HG03196 (cell line): ENCODE results near the gene IL4I1.

Experiments
- ATAC-seq: cut with Tn5 transposase; IDR thresholded peaks from one replicate; pipeline ENCODE4 v1.9.1; 2021; ENCODE audit not compliant: unreplicated experiment

Gene IL4I1

DNA sequence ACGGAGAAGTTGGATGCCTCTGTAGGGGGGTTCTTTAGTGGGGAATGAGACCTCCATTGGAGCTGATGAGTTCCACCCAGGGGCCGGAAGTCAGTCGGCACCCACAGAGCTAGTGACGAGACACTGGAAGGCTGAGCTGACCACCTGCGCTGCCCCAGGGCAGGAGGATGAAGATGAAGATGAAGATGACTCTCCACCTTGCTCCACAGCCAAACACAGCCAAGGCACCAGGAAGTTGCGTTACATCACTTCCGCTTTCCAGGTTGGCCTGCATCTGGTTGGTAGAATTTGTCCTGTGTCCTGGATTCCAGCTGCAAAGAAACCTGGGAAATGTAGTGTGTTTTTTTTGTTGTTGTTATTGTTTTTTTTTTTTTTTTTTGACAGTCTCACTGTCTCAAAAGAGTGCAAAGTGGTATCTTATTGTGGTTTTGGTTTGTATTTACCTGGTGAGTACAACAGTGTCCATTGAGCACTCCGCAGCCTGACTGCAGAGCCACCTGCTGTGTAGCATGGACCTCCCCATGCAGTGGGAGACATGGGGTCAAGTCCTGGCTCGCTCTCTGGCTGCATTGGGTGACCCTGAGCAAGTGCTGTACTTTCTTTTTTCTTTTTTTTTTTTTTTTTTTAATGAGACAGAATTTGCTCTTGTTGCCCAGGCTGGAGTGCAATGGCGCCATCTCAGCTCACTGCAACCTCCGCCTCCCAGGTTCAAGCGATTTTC lies 17.3 kb downstream of the IL4I1 start:
- ATAC-seq = no peak

DNA sequence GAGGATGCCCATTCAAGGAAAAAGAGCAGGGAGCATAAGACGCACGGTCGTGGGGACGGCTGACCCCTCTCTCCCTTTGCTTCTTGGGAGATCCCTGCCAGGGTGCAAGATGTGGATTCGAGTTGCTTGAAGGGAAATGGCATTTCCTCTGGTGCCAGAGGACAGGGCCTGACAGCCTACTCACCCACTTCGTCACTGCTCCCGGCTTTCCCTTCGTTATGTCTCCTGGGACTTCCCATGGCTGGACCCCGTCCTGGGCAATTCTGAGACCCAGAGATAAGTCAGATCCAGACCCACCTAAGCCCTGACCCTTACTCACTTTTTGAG lies 18.0 kb downstream of the IL4I1 start:
- no peak for ATAC-seq

DNA sequence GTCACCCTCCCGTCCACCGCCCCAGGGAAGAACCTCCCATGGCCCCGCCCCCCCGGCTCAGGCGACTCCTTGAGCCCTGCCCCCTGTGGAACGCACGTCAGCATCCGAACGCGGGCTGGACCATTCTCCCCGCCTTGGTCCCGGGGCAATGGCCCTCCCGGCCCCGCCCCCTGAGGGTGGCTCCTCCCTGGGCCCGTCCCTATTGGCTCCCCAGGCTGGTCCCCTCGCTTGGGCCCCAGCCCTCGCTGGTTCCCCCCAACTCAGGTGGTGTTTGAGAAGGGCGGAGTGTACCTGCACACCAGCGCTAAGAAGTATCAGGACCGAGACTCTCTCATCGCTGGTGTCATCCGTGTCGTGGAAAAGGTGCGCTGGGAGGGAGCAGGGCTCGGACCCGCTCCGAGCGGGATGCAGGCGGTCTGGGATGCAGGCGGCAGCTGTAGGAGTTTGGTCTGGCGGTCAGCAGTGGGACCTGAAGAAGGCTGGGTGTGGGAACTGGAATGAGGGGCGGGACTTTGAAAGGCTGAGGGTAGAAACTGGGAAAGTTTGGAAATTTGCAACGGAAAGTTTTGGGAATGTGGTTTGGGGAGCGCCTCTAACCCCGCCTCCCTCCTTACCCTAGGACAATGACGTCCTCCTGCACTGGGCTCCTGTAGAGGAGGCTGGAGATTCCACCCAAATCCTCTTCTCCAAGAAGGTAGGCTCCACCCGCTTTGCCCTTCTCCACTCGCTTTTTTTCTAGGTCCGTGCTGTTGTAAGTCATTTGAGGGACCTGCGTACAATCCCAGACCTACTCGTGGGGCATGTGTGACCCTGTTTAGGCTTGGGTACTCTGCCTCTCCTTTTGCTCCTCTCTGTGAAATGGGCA lies 18.6 kb downstream of the IL4I1 start:
- ATAC-seq = peak; percentile 42

DNA sequence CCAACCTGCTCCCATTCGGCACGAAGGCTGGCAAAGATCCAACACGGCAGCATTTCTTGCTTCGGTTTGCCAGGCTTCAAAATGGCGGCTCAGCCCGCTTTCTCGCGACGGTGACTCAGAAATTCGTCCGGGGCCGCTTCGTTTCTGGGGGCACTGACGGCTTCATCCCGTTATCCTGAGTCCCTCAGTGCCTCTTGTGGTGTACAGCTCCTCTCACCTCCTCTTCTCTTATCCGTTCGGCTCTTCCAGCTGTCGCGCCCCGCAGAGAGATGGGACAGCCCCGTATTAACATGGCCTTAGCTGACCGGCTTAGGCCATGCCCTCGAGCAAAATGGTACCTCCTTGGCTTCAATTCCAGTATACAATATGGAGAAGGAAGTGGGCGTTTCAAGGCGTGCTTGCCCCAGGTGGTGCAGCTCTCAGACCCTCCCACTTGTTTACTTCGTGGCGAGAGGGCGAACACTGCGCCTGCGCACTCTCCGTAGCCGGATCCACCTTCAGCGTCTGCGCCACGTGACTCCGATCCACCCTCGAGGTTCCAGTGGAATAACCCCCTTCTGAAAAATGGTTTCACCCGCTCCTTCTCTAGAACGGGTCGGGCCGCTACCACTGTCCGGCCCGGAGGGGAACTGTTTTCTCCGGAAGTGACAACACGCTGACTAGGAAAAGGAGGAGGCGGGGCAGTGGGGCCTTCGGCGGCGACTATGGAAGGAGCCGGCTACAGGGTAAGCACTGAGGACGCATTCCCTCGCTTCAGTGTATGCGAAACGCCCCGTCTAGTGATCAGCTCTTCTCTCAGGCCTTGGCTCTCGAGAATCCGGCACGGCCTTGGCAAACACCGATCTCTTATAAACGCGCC lies 19.4 kb downstream of the IL4I1 start, which contains the start of the genes AKT1S1 and TBC1D17:
Gene AKT1S1, minus strand, starts transcription at position 336 of the 859 bp plus-strand sequence. CDS start 4,060 bp downstream, outside the sequence.
Gene TBC1D17, plus strand, starts transcription at position 683 of the 859 bp plus-strand sequence. Its CDS starts 22 bp downstream, at position 705.
- peak; percentile 65 for ATAC-seq

DNA sequence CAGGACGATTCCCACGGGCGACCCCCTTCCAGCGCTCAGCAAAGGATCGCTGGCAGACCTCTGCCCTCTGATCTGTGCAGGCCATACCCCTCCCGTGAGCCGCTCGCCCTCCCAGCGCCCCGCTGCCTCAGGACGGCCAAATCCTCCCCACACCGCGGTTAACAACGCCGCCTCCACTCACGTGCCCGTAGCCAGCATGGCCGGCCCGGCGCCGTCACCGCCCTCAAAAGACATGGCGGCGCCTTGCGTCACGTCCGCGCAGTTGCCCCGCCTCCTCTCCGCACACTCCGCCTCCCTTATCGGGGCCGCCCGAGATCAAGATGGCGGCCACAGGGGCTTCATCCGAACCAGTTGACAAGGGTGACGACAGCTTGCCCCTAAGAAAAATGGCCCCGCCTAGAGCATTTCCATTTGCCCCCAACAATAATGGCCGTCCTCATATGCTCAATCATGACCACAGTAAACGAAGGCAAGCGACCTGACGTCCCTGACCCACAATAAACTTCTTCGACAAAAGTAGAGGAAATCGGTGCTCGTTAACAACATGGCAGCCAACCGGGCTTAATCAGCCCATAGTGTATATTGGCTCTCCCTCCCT lies 20.2 kb downstream of the IL4I1 start:
- ATAC-seq = peak; percentile 46

DNA sequence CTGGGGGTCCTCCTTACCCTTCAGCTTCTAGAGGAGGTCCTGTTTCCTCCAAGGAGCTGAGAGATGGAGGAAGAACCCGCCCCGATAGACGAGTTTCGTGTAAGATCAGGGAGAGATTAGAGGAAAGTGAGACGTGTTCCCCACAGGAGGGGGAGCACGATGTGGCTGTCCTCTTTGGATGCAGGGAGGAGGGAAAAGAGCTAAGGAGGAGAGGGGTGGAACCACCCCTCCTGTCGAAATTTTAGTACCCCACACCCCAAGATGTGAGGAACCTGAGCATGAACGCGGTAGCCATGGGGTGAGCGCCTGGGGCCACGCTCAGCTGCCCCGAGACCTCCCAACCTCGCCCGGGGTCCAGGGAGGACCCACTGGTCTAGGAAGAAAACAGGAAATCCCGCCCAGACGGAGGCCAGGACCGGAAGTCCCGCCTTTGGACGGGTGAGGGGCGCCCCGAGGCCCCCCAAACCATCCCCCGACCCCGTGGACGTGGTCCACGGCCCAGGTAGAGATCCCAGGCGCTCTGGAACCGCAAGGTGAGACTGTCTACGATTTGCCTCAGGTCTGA lies 20.7 kb downstream of the IL4I1 start:
- ATAC-seq = no peak

DNA sequence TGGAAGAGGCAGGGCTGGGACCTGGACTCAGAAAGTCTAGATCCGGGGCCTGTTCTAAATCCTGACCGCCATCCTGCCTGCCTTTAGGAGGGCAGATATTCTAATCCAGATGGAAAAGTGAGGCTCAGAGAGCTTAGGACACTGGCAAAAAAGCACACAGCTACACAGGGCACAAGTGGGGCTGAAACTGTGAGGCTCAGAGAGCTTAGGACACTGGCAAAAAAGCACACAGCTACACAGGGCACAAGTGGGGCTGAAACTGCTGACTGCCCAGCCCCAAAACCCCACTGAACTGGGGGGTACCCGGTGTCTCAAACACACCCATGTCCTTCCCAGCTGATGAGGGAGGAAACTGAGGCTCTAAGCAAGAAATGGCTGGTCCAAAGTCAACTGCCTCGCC lies 21.5 kb downstream of the IL4I1 start:
- ATAC-seq = no peak

DNA sequence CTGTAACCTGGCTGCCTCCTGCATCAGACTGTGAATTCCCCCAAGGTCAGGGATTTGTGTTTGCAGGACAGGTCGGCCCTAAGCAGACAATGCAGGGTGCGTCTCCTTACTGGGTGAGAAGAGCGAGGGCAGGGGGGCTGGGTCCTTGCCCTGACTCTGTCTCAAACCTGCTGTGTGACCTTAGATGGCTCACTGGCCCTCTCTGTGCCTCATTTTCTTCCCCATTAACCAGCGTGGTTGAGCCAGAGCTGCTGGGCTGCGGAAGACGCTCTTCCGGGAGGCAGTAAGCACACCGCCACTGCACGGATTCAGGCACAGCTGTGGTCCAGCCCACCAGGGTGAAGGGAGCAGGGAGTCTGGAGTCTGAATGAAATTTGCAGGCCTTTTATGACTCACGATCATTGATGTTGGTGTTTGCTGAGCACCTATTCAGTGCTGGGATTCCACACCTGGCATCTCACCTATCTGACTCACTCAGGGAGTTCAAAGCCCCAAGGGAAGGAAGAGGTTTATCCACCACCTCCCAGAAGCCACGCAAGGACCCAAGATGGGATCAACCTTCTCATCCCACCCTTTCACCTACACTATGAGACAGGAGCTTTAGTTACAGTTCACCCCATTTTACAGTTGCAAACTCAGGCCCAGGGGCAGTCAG lies 22.1 kb downstream of the IL4I1 start:
- no peak for ATAC-seq

DNA sequence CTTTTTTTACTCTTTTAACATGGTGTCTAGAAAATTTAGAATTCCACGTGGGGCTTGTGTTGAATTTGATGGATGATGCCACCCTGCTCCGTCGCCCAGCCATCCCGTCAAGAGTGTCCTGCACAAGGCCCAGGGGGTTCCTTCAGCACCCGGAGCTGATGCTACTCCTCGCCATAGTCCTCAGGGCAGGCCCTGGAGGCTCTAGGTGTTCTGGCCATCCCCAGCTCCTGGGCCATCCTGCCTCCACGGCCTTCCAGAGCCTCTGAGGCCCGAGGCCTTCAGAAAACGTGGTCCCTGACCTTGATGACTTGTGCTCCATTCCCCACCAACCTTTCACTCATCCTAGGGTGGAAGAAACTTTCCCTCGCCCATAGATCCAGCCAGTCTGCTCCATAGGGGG lies 22.9 kb downstream of the IL4I1 start:
- ATAC-seq = no peak

DNA sequence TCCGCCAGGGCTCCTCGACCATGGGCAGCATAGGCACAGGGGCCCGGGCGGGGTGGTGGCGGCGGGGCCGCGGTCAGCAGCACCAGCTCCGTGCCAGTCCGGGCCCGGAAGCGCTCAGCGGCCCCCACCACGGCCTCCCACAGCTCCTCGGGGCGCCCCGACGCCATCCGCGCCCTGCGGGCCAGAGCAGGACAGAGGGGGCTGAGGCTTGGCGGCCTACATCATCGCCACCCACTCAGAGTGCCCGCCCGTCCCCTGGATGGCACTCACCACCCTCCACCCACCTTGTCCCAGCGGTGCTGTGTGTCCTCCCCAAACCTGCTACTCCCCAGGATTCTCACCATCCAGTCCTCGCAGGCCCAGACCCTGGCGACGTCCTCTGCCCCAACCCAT lies 23.6 kb downstream of the IL4I1 start:
- ATAC-seq = no peak

DNA sequence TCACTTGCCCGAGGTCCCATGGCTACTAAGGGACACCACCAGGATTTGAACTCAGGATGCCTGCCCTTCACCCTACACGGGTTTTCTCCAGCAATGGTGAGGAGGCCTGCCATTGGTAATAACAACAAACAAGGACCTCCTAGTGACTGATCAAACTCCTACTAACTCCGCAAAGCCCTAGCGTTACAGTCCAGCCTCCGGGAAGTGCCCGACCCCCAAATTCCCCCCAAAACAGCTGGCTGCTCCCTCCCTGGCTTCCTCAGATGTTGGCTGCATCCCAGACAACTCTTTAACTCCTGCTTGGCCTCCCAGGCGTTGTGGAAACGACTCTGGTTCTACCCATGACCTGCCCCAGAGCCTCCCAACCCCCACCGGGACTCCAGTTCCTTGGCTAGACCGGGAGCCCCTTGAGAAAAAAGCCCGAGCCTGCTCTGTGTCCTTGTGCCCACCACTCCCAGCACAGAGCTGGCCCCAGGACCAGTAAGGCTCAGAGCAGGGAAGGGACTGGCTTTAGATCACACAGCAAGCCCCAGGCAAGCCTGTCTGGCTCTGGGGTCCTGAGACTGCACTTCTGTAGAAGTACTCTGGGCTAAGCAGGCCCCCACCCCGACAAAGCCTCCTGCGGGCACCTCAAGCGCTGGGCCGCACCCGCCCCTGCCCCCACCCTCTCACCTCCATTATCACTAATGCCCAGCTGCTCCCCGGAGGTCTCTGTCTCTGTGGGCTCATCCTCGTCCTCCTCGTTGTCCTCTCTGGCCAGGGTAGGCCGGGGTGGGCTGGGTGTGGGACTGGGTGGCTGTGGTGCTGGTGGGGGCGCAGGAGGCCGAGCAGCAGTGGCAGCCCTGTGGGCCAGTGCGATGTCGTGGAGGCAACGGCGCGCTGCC lies 24.2 kb downstream of the IL4I1 start:
- ATAC-seq = no peak

DNA sequence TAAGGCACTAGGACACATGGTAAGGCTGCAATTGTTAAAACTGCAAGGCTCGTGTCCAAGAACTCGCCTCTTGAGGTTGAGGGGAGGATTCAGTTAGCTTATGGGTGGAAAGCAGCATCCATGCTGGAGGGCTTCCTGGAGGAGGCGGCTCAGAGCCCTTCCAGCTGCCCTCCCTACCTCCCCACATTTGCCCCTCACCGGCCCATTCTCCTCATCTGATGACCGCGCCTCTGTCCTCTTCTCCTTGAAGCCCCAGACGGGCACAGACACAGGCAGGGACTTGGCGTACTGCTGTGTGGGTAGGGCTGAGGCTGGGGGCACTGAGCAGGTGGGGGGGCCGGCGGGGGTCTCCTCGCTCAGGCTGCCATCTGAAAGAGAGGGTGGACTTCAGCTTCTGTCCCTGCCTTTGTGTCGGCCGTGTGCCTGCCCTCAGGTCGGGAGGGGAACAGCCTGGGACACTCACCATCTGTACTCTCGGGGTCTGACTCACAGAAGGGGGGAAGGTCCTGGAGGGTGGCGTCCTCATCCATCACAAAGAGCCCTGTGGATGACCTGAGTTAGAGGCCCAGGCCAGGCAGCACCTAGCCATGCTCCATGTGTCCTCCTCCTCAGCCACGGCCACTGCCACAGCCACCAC lies 25.2 kb downstream of the IL4I1 start:
- no peak for ATAC-seq

DNA sequence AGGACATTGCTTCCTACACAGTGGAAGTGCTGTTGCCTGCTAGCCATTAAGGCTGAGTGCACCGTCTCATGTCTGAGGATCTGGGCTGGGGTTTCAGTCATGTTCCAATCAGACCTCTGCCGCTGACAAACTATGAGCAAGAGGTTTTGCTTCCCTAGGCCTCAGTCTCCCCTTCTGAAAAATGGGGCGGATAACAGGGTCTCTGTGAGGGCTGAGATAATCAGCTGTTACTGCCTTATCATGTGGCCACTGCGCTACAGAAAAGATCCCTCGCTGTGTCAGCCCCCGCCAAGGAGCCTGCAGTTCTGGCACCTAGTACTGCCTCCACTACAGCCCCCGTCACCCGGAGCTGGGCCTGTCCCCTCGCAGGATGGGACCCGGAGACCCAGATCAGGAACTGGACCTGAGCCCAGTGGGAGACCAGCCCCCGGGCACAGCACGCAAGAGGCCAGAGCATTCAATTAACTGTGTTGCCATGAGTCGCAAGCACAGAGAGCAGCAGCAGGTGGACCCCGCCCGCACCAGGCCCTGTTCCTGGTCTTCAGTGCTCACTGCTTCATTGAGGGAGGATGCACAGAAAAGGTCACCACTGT lies 26.3 kb downstream of the IL4I1 start:
- no peak for ATAC-seq

DNA sequence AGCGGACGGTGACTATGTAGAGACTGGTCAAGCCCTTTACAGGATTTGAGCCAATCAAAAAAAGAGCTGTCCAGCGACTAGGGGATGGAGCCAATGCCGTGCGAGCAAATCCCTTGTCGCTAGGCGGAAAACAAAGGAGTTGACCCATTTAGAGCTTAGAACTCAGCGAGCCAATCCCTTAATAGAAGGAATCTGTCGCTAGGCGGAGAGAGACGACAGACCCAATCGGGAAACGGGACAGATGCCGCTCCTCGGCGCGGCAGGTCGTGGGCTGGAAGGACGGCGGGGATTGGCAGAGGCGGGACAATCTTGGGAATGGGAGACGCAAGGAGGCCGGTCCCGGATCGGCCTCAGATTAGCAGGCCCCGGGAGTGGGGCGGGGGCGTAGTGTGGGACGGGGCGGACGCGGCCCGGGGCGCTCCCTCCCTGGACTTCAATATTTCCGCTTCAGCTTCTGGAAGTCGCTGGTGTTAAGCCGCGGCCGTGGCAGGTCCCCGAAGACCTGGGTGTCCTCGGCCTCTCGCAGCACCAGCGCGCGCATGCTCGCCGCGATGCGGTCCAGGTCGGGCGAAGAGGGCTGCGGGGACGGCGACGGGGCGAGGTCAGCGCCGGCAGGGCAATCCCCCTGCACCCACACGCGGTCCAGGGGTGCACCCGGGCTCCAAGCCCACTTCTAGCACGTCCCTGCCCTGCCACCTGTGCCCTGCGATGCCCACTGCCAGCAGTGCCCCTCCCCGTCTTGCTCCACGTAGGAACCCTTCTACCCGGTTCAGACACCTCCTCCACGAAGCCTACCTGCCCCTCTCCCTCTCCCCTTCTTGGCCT lies 27.0 kb downstream of the IL4I1 start:
- peak; percentile 56 for ATAC-seq

DNA sequence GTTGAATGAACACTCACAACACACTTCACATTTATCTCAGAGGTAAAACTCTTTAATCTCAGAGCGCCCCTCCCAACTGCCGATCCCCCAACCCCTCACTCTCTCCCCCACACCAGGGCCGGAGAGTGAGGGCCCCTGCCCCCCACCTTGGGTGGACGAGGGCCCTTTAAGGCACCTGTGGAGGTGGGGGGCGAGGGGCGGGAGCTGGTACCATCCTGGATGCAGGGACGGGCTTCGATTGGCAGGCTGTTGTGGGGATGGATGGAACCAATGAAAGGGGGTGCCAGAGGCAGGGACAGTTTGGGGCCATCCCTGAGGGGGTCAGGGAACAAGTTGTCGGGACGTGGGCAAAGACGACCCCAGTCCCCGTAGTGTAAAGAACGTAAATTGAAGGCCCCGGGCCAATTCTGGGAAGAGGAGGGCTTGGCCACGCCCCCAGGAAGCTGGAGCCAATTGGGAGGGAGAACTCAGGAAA lies 27.6 kb downstream of the IL4I1 start:
- peak; percentile 7 for ATAC-seq

DNA sequence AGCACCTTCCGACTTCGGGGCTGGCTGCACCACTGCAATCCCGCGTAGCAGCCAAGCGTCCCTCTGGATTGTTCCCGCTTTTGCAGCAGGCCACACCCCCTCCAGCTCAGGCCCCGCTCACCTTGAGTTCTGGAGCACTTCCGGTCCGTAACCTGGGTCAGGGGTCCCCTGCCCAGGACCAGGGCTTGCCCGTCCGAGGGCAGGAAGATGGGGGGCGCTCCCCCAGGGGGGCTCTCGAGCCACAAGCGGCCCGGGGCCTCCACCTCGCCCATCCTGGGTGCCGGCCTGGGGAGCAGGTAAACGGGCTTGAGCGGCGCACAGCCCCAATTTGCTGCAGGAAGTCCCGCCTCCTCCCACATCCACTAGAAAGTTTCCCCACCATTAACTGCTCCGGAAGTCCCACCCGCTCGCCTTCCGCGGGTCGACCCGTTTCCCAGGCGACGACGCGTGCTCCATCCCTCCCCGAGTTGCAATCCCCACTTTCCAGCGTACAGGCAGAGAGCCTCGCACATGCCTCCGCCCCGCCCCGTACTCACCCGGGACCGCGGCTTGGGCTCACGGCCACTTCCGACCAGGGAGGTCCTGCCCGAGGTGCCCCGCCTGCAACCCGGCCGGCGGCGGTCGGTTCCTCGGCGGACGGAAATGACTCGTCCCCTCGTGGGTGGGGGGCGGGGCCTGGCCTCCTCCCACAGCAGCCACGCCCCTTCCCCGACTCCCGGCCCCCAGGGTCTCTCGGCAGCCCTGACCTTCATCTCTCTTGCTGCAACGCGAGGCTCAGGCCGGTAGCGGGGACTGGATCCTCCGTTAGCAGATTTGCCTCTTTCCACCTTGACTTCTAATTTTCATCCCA lies 29.5 kb downstream of the IL4I1 start, which contains the start of gene PNKP:
Gene PNKP, minus strand, starts transcription at position 644 of the 850 bp plus-strand sequence. Its CDS starts 372 bp downstream, at position 272.
- peak; percentile 33 for ATAC-seq
